OCI-LY3 (cell line): ENCODE measurements around the gene NRM.

ENCODE experiments used
- CTCF ChIP-seq: fragments of 200-600, 300-600 bp; sonication (generic); IDR thresholded peaks from 2 replicates; pipeline ENCODE4 v1.5.1; 2014; ENCODE audit warnings: antibody characterized with exemption, low read length, low read depth
- EZH2phosphoT487 ChIP-seq: fragments of 200-600 bp; shearing (Covaris generic); IDR thresholded peaks from 2 replicates; pipeline ENCODE4 v1.6.1; 2018; ENCODE audit warnings: antibody characterized with exemption, mixed run types, low read depth

- TF ChIP-seq EZH2phosphoT487 (no peak), CTCF (no peak)
Measured at GRCh38 chr6:30703821-30704220, 13.0 kb upstream of the NRM start.
